Gastroesophageal sphincter (tissue), 3 donors: ENCODE results near the gene AAK1.
A peak's percentile ranks its signal among the peaks of the same experiment; 100 is the strongest.

Experiments used
- EP300 ChIP-seq: sonication (generic); formaldehyde crosslinking; IDR thresholded peaks from one replicate; pipeline ENCODE4 v1.6.1; 2017; ENCODE audit warnings: antibody characterized with exemption, mild to moderate bottlenecking
- TF ChIP-seq, protein P1 (sequence below), 4 experiments: fragments of 200-600 bp in 2 of 4; fragments of 450-650 bp in 2 of 4; sonication (generic) in 1 of 4; IDR thresholded peaks; one replicate each; pipeline ENCODE4 v1.5.1; 2017 to 2019; ENCODE audit warnings: antibody characterized with exemption in 4 of 4, mild to moderate bottlenecking in 2 of 4, moderate library complexity in 2 of 4

DNA sequence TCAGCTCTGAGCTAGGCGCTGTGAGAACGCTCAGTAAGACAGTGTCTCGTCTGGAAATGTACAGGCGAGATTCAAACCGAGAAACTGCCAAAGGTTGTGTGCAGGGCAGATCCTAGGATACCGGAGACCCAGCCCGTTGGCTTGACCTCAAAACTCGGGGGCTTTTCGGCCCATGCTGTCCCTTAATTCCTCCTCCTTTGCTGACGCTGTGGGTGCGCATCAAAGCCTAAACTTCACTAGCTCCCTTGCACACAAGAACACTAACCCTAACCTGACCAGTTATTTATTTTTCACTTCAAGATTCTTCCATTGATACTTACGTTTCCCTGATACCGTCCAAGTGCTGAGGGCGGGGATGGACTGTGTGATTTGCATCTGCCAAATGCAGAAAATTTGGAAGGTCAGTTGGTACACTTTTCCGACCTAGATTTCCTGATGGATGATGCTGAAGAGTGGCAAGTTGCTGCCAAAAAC, 1.0 kb upstream of the AAK1 start:
- TF ChIP-seq, protein P1, sequence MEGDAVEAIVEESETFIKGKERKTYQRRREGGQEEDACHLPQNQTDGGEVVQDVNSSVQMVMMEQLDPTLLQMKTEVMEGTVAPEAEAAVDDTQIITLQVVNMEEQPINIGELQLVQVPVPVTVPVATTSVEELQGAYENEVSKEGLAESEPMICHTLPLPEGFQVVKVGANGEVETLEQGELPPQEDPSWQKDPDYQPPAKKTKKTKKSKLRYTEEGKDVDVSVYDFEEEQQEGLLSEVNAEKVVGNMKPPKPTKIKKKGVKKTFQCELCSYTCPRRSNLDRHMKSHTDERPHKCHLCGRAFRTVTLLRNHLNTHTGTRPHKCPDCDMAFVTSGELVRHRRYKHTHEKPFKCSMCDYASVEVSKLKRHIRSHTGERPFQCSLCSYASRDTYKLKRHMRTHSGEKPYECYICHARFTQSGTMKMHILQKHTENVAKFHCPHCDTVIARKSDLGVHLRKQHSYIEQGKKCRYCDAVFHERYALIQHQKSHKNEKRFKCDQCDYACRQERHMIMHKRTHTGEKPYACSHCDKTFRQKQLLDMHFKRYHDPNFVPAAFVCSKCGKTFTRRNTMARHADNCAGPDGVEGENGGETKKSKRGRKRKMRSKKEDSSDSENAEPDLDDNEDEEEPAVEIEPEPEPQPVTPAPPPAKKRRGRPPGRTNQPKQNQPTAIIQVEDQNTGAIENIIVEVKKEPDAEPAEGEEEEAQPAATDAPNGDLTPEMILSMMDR (IDR thresholded peaks at IDR 0.05), result peak in 1 of 4 experiments; percentile 1
- TF ChIP-seq EP300, result no peak
